GM23248 (cell line): ENCODE data around the gene MEGF9. TPM values are rescaled to one million over a fixed set of nuclear protein-coding genes. Genes with fewer than 3 reads are reported as not detected.
A peak's percentile ranks its signal among the peaks of the same experiment; 100 is the strongest.

ENCODE experiments used
- DNase-seq: peaks from one replicate; pipeline ENCODE4 v3.0.0-alpha.2; 2015
- H2AFZ ChIP-seq: fragments of 200-600 bp; sonication (generic); 2 replicates; pipeline ENCODE4 v1.6.1; 2016; ENCODE audit warnings: antibody characterized with exemption
- H3F3A ChIP-seq: fragments of 200-600 bp; sonication (generic); 2 replicates; pipeline ENCODE4 v1.6.1; 2016; ENCODE audit warnings: mild to moderate bottlenecking, antibody characterized with exemption, mixed run types; ENCODE audit not compliant: insufficient read depth
- H3K27ac ChIP-seq: fragments of 200-600 bp; sonication (generic); 2 replicates; pipeline ENCODE4 v1.5.1; 2016; ENCODE audit warnings: mild to moderate bottlenecking
- H3K27me3 ChIP-seq: fragments of 200-600 bp; sonication (generic); replicated peaks from 2 replicates; pipeline ENCODE4 v1.6.1; 2016; ENCODE audit warnings: mild to moderate bottlenecking; ENCODE audit not compliant: insufficient read depth
- H3K36me3 ChIP-seq: fragments of 200-600 bp; sonication (generic); 2 replicates; pipeline ENCODE4 v1.6.1; 2016; ENCODE audit warnings: low read depth, mild to moderate bottlenecking
- H3K4me1 ChIP-seq: fragments of 200-600 bp; sonication (generic); 2 replicates; pipeline ENCODE4 v1.6.1; 2016; ENCODE audit warnings: mild to moderate bottlenecking; ENCODE audit not compliant: insufficient read depth
- H3K4me2 ChIP-seq: fragments of 200-600 bp; sonication (generic); one replicate; pipeline ENCODE4 v1.6.1; 2016; ENCODE audit warnings: mild to moderate bottlenecking; ENCODE audit not compliant: unreplicated experiment
- H3K4me3 ChIP-seq: fragments of 200-600 bp; sonication (generic); 2 replicates; pipeline ENCODE4 v1.5.1; 2016; ENCODE audit warnings: mild to moderate bottlenecking
- H3K79me2 ChIP-seq: fragments of 200-600 bp; sonication (generic); 2 replicates; pipeline ENCODE4 v1.6.1; 2016; ENCODE audit warnings: mild to moderate bottlenecking; ENCODE audit not compliant: insufficient read depth
- H3K9ac ChIP-seq: fragments of 200-600 bp; sonication (generic); 2 replicates; pipeline ENCODE4 v1.6.1; 2016; ENCODE audit warnings: mild to moderate bottlenecking
- H3K9me2 ChIP-seq: fragments of 200-600 bp; sonication (generic); 2 replicates; pipeline ENCODE4 v1.6.1; 2016; ENCODE audit warnings: mixed run types, mild to moderate bottlenecking, moderate library complexity; ENCODE audit not compliant: insufficient read depth
- H3K9me3 ChIP-seq: fragments of 200-600 bp; sonication (generic); one replicate; pipeline ENCODE4 v1.6.1; 2017; ENCODE audit warnings: low read depth
- H4K20me1 ChIP-seq: fragments of 200-600 bp; sonication (generic); 2 replicates; pipeline ENCODE4 v1.6.0; 2016; ENCODE audit not compliant: insufficient read depth
- EZH2 ChIP-seq: fragments of 200-600 bp; sonication (generic); IDR thresholded peaks from 2 replicates; pipeline ENCODE4 v1.6.1; 2018; ENCODE audit warnings: antibody characterized with exemption, mild to moderate bottlenecking; ENCODE audit not compliant: insufficient read depth, poor library complexity, severe bottlenecking
- EZH2phosphoT487 ChIP-seq: fragments of 200-600 bp; sonication (generic); IDR thresholded peaks from 2 replicates; pipeline ENCODE4 v1.6.1; 2018; ENCODE audit warnings: antibody characterized with exemption, moderate library complexity, mild to moderate bottlenecking, low read depth; ENCODE audit not compliant: insufficient read depth
- WGBS, 2 experiments: methylation state at CpG; one replicate each; pipeline ENCODE4 v1.1.6; 2015 to 2017; ENCODE audit warnings: low lambda C conversion rate in 2 of 2, low coverage in 1 of 2; ENCODE audit errors: missing lambda C conversion rate in 2 of 2; 5-methylcytosine and 5-hydroxymethylcytosine counted together
- in situ Hi-C: fragments of 300-500 bp; cut with MboI; formaldehyde crosslinking; loops from 2 replicates; pipeline ENCODE4 v1.15.0; 2020
- polyA plus RNA-seq: library from polyadenylated mRNA; unstranded; fragments of >200 nt; fragmentation: Nextera tagmentation; extraction: Ambion mirVana; gene quantifications from 2 replicates; pipeline ENCODE4 v1.2.1, GENCODE V29; 2016
- total RNA-seq: library from RNA; depleted of rRNA; stranded (reverse); fragments of >200 nt; shearing (Covaris generic); gene quantifications from 2 replicates; pipeline ENCODE4 v1.2.3, GENCODE V29; 2014

MEGF9 gene
- total and polyA plus RNA-seq, 2 experiments from 2014 or later = 2.1 to 3.8 TPM

DNA sequence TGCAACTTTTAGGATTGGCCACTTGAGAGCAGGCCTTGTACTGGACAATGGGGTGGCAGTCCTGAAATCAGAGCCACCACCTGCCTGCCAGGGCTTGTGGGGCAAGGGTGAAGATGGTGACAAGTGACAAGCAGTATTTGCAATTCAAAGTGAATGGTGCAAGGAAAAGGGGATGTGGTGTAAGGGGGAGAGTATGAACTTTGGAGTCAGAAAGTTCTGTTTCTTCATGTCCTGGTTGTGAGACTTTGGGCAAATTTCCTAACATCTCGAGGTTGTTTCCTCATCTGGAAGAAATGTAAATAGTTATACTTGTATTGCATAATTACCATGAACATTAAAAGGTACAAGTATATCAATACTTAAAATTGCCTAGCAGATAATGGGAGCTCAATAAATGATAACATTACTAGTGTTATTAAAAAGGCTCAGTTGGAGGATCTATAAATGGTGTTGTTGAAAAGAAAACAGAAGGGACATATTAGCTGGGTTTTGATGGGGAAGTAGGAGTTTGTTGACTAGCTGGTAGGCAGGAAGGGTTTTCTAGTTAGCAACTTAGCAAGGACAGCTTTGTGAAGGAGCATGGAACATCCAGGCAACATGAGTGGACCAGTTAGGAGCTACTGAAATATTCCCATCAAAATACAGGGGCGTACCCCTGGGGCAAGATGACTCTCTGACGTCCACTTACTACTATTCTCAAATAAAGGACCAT lies 21.3 kb upstream of the MEGF9 start:
- Histone ChIP-seq H3K4me1 (peaks cover 22% of the 10 kb centered on the region), H3K9me2 (no peaks in the 10 kb centered on the region), H4K20me1 (no peaks in the 10 kb centered on the region), H3K4me2 (no peak overlapping the region), H3K27ac (peak overlapping the region; percentile 14; the same call in 1 of the 2 replicates), H3K27me3 (no peaks in the 10 kb centered on the region), H3K36me3 (no peaks in the 10 kb centered on the region), H2AFZ (no peak overlapping the region), H3K4me3 (no peak overlapping the region), H3K79me2 (no peaks in the 10 kb centered on the region), H3K9ac (no peak overlapping the region), H3F3A (peaks cover 14% of the 10 kb centered on the region), H3K9me3 (no peaks in the 10 kb centered on the region)
- TF ChIP-seq EZH2phosphoT487 = no peak
- no peak for TF ChIP-seq EZH2
- 57 to 64% methylated on average over 3 of the region's 3 CpGs for WGBS, 2 experiments
- in situ Hi-C loops = no loop called here
- DNase-seq = peak; percentile 63

DNA sequence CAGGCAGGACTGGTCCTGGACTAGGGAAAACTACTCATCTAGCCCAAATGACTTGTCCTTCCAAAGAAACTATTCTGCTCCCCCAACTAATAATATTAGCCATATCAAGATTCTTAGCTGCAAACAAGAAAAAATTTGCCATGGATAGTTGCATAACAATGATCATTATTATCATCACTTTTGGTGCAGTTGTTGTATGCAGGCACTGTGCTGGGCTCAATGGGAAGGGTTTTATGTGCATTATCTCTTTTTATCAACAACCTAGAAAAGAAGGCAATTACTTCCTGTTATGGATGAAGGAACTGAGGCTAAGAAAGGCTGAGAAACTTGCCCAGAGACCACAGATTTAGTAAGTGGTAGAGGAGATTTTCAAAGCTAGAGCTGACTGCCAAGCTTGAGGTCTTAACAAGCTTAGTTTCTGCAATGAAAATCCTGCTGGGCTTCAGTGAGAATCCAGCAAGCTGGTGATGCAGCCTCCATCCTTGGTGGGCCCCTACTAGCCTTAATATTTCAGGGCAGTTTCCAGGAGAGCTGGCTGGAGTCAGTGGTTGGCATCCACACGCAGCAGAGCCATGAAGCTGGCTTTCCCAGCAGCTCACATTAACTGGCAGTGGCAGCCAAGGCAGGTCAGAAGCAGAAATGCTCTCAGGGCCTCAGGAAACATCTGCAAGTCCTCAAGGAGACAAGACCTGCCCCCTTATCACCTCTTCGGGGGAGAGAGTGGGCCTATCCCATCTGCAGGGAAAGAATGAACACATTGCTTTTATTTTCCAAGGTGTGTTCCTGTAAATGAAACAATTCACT lies 20.5 kb upstream of the MEGF9 start:
- H3K4me1 ChIP-seq = peaks cover 30% of the 10 kb centered on the region
- H3K4me3 ChIP-seq = no peak overlapping the region
- no peaks in the 10 kb centered on the region for H3K36me3 ChIP-seq
- no peaks in the 10 kb centered on the region for H3K27me3 ChIP-seq
- H3K9me2 ChIP-seq = no peaks in the 10 kb centered on the region
- no peak overlapping the region for H3K9ac ChIP-seq
- no peaks in the 10 kb centered on the region for H4K20me1 ChIP-seq
- no peaks in the 10 kb centered on the region for H3K9me3 ChIP-seq
- H3K4me2 ChIP-seq = no peak overlapping the region
- no peak for TF ChIP-seq EZH2phosphoT487
- no peak for TF ChIP-seq EZH2
- in situ Hi-C loops = no loop called here
- no peaks in the 10 kb centered on the region for H3K79me2 ChIP-seq
- no peak for DNase-seq
- H3K27ac ChIP-seq = peak overlapping the region; percentile 14; the same call in 1 of the 2 replicates
- H2AFZ ChIP-seq = no peak overlapping the region
- H3F3A ChIP-seq = peaks cover 14% of the 10 kb centered on the region
- 56 to 62% methylated on average over 2 of the region's 2 CpGs for WGBS, 2 experiments

GRCh38 chr9:120733190-120733589 lies 18.9 kb upstream of the MEGF9 start:
- no peak overlapping the region for H3K27ac ChIP-seq
- in situ Hi-C loops = no loop called here

DNA sequence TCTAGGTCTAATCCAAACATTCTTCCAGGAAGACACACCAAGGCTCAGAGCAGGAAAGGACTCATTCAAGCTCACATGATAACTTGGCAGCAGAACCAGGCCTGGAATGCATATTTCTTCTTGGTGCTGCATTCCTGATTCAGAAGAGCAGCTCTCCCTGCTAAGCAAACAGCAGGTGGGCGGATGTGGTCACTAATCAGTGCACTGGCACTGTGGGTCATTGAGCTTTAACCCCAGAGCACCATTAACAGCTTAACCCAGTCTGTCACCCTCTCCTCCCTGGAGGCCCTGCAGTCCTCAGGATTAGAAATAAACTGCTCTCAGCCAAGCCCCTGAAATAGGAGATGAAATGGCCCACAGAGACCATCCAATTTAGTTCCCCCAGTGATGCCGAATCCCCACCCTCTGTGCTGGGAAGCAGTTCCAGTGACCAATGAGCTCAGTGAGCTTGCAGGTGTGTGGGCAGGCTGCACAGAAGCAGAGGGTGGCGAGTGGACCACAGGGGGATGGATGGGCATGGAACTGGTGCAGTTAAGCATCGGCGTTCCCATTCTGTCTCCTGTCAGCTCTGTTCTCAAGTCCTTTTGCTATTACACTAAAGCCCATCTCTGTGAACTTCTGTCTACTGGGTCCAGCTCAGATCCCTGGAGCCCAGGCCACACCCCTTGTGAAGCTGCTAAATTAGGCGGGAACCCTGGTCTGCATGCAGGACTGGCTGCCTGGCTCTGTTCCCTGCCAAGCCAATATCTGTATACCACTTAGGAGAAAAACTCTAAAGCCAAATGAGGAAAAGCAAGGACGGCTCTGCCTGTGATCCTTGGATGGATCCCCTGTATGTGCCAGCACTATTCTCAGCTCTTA lies 16.6 kb upstream of the MEGF9 start:
- Histone ChIP-seq H3K9ac (no peak overlapping the region), H3K9me2 (no peaks in the 10 kb centered on the region), H3K36me3 (no peaks in the 10 kb centered on the region), H3K4me1 (peaks cover 31% of the 10 kb centered on the region), H3F3A (peaks cover 14% of the 10 kb centered on the region), H3K27ac (no peak overlapping the region), H3K9me3 (no peaks in the 10 kb centered on the region), H3K27me3 (no peaks in the 10 kb centered on the region), H3K79me2 (no peaks in the 10 kb centered on the region), H3K4me2 (peak overlapping the region; percentile 16), H3K4me3 (no peak overlapping the region), H4K20me1 (no peaks in the 10 kb centered on the region), H2AFZ (no peak overlapping the region)
- TF ChIP-seq EZH2phosphoT487 (no peak), EZH2 (no peak)
- peak; percentile 92 for DNase-seq
- in situ Hi-C loops = no loop called here
- WGBS, 2 experiments = 54 to 67% methylated on average over 6 to 7 of the region's 7 CpGs

More at GRCh38 chr9:120733190-120733589, 18.9 kb upstream of the MEGF9 start:
- 33 to 44% methylated on average over 5 of the region's 5 CpGs for WGBS, 2 experiments
- Histone ChIP-seq H3K79me2 (no peaks in the 10 kb centered on the region), H3K9me3 (no peaks in the 10 kb centered on the region), H3K9ac (no peak overlapping the region), H3F3A (peaks cover 14% of the 10 kb centered on the region), H3K36me3 (no peaks in the 10 kb centered on the region), H3K27me3 (no peaks in the 10 kb centered on the region), H4K20me1 (no peaks in the 10 kb centered on the region), H2AFZ (no peak overlapping the region), H3K9me2 (no peaks in the 10 kb centered on the region), H3K4me2 (no peak overlapping the region), H3K4me1 (peaks cover 31% of the 10 kb centered on the region), H3K4me3 (no peak overlapping the region)
- DNase-seq = peak; percentile 80
- TF ChIP-seq EZH2 = no peak
- TF ChIP-seq EZH2phosphoT487 = no peak
